NCI-H2107 (cell line): ENCODE measurements around the gene ATG12.

Experiments used
- DNase-seq: peaks from one replicate; lab custom pipeline; 2025; lab: John Stamatoyannopoulos, UW

ATG12 gene

GRCh38 chr5:115806986-115807653 lies 34.2 kb downstream of the ATG12 start:
- no peak for DNase-seq

DNA sequence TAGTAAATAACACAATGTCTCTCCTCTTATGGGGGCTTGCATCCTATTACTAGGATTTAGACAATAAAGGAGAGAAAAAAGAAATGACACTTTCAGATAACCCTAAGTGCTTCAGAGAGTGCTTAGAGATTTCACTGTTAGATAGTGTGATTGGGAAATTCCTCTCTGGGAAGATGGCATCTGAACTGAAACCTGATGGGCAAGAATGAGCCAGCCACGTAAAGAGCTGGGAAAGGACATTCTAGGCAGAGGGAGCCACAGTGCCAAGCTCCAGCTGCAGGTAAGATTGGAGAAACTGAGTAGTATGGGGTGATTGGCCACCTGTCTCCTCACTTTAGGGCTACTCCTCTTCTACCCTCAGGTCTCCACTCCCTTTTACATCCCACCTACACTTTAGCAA lies 39.4 kb downstream of the ATG12 start:
- no peak for DNase-seq

GRCh38 chr5:115801152-115801551 lies 40.2 kb downstream of the ATG12 start:
- DNase-seq = no peak

GRCh38 chr5:115800108-115800507 lies 41.3 kb downstream of the ATG12 start:
- DNase-seq = no peak

GRCh38 chr5:115798252-115798651 lies 43.1 kb downstream of the ATG12 start:
- no peak for DNase-seq

GRCh38 chr5:115796656-115797055 lies 44.7 kb downstream of the ATG12 start:
- no peak for DNase-seq

- DNase-seq = no peak
These were observed 45.7 kb downstream of the ATG12 start for GRCh38 chr5:115795700-115796099.

- DNase-seq = no peak
These were observed 52.9 kb downstream of the ATG12 start for GRCh38 chr5:115788440-115788839.

GRCh38 chr5:115787426-115787825 lies 53.9 kb downstream of the ATG12 start:
- no peak for DNase-seq

DNA sequence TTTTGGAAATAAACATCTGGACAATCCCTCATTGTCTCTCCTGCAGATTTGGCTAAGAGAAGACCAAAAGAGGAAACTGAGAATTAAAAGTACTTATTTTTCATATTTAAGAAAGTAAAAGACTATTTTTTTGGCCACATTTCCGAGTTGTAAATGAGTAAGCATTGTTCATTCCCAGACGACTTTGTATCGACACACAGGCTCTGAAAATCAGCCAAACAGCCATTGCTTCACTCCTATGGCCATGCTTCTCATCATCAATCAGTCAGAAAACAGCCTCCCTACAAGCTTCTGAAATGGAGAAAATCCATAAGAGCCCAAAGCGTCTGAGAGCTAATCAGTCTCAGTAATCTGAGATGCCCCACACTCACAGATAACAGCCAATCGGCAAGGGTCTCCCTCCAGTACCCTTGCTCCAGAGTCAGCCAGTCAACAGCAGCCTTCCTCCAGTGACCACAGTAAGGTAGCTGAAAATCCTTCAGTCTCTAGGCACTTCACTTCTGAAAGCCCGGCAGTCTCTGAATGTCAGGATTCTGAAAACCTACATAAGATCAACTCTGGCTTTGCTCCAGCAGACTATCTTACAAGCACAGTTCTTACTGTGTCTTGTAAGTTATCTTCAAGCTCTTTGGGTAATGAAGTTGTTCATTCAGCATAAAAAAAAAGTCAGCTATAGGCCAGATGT lies 55.8 kb downstream of the ATG12 start:
- DNase-seq = no peak

GRCh38 chr5:115778417-115778816 lies 62.9 kb downstream of the ATG12 start:
- DNase-seq = no peak
